Measurements from ENCODE around the gene SOX10.

The SOX10 gene

DNA sequence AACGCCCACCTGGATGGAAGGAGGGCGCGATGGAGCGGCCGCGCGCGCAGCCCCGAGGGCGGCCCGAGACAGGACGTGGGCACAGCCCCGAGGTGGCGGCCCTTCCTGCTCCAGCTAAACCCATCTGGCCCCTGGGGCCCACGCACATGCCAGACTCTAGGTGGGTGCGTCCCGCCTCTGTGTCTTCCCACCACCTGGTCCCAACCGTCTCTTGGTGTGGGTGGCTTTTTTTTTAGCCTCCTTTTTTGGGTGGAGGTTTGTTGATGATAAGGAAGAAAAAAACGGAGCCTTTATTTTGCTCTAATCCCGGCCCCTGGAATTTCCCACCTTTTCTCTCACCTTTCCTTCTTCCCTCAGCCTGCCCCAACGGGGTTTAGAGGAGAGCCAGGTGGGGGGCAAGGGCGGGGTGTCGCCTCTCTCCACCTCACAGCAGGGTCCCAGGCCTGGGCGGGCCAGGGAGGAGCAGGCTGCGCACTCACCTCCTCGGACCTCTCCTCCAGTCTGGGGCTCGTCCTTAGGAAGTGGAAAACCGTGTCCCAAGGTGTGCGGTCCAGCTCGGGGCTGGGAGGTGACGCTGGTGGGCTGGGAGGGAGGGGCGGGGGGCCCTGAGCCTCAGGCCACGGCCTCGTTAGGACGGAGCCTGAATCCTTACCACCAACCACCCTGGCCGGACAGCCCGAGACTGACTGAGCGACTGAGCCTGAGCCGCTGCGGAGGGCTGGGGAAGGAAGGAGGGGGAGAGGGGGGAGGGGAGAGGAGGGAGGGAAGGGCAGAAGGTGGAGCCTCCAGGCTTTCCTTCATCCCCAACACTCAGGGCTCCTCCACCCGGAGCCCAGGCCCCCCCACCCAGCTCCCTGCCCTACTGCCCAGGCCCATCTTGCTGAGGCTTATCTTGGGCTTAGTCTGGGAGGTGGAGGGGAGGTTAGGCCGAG, at the start of gene SOX10:
SOX10 (minus strand) TSS at position 696 of the 932 bp plus-strand sequence. CDS start 771 bp downstream, outside the sequence.
- DNase-seq (ENCODE audit: low read depth in 3 of 3) = no peak

DNA sequence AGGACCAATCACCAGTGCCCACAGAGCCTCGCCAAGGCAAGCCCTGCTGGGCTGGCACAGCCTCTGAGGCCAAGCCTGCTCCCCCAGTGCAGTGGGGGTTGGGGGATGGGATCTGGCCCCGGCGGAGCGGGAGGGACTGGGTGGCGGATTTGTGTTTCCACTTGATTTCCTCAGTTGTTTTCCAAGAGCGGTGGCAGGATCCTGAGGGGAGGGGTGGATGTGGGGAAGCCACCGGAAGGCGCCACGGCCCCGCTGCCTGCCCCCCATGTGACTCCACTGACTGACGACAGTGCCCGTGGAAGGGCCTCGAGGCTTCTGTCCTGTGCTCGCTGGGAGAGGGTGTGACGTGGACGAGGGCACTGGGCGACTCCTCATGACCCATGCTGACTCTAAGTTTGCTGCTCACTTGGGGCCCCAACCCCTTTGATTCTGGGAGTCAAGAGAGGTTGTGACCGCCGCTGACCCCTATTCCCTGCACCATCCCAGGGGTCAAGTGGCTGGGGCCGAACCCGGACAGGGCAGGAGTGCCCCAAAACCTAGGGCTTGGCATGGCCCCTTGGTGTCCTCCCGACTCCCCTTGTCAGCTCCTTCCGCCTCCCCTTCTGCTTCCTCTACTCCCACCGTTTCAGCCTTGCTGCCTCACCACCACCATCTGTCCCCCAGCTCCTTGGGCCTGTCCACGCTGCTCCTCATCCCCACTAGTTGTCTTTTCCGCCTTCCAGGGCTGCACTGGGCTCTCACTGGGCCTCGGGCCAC, 49.3 kb upstream of the SOX10 start:
- no peak for DNase-seq (ENCODE audit: low read depth in 3 of 3)

DNA sequence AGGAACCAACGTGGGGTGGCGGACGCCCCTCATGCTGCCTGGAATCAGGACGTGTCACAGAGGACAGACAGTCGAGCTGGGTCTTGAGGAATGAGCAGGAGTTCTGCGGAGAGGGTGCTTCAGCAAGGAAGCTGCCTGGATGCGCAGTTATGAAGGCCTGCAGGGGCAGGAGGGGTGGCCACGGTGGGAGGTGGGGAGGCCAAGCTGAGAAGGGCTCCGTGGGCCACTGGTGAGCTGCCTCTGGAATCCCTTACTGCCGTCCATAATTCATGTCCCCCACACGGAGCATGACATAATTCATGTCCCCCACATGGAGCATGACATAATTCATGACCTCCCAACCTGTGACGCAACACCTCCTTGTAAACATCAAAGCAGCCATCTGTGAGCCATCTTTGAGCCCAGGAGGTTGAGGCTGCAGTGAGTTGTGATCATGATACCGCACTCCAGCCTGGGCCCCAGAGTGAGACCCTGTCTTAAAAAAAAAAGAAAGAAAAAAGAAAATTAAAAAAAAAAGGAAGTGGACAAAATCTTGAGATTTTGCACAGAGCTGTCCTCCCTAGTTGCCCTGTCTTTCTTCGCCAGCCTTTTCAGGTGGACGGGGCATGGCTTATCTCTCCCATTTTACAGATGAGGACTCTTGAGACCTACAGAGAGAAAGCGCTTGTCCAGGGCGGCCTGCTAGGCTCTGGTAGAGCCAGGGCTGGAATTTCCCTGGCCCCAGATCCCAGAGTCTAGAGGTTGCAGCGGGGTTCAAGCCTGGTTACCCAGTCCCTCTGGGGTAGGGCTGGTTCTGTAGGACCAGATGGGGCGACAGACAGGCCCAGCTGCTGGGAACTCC, 48.5 kb upstream of the SOX10 start:
- DNase-seq (ENCODE audit: low read depth in 3 of 3) = no peak

DNA sequence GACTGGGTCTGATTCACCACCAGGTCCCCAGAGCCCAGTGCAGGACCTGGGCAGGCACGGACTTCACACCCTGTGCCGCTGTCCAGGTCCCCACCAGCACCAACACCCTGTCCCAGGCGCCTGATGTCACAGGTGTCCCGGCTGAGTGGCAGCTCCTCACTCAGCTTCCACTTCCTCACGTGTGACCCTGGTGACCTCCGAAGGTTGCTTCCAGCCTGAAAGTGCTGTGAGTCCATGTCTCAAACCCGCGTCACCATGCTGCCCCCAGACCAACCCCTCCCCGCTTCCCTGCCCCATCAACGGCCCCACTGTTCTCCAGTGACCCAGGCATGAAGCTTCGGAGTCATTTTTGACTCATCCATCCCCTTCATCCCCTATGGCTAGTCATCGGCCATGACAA, 47.1 kb upstream of the SOX10 start:
- no peak for DNase-seq (ENCODE audit: low read depth in 3 of 3)

DNA sequence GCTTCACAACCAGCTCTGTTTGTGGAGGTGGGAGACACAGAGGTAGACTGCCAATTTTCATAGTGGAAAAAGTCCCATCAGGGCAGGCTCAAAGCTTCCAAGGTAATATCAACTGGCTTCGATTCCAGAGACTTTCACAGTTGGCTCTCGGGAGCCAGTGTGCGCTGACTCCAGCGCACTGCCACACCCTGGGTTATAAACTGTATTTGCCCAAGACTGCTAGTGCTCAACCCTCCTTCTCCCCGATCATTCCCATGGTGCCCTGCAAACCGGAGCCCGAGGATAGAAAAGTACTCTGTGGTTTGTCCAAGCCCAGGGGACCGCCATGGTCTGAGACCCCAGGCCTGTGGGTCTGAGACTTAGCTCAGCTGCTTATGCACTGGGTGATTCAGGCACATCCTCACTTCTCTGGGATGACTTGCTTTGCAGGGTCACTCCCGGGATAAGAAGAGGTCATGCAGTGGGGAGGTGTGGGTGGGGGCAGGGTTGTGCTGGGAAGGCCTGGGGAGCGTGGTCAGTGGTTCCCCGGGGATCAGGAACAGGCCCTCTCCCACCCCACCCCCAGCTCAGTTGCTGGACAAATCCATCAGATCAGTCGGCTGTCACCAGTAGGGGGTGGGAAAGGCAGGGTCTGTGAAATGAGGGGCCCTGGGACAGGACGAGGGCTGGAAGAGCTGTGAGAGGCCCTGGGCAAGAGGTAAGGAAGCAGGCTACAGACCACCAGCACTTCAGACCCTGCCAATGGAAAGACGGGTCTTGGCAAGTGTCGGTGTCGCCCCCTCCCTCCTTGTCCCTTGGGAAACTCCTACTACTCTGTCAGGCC, 46.2 kb upstream of the SOX10 start:
- no peak for DNase-seq (ENCODE audit: low read depth in 3 of 3)

DNA sequence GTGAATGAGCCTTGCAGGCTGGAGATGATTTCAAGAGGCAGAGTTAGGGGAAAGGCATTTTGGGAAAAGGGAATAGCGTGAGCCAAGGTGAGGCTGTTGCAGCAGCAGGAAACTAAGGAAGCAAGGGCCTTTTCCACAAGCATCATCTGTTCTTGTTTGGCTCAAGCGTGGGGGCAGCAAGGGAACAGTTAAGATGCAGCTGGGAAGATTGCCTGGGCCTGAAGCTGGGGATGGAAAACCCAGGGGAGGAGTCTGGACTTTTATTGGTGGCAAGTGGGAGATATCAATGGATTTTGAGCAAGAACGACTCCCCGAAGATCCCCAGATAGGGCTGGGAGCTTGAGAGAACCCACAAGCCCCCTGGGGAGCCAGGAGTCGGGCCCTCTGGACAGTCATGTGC, 45.5 kb upstream of the SOX10 start:
- no peak for DNase-seq (ENCODE audit: low read depth in 3 of 3)

DNA sequence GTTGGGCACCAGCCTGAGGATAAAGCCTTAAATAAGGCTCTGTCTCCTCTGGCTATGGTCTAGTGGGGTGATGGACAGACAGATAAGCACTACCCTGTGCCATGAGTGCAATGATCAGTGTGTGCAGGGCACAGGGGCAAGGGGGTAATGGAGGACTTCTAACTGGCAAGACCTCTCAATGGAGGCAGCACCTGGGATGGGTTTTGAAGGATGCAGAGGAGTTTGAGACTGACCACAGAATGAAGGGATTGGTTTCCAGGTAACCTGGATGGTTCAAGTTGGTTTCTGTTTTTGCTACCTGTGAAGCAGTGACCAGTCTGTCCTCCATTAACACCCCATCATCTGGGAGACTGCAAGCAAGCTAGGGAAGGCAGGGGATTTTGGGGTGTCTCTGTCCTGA, 45.0 kb upstream of the SOX10 start:
- no peak for DNase-seq (ENCODE audit: low read depth in 3 of 3)

DNA sequence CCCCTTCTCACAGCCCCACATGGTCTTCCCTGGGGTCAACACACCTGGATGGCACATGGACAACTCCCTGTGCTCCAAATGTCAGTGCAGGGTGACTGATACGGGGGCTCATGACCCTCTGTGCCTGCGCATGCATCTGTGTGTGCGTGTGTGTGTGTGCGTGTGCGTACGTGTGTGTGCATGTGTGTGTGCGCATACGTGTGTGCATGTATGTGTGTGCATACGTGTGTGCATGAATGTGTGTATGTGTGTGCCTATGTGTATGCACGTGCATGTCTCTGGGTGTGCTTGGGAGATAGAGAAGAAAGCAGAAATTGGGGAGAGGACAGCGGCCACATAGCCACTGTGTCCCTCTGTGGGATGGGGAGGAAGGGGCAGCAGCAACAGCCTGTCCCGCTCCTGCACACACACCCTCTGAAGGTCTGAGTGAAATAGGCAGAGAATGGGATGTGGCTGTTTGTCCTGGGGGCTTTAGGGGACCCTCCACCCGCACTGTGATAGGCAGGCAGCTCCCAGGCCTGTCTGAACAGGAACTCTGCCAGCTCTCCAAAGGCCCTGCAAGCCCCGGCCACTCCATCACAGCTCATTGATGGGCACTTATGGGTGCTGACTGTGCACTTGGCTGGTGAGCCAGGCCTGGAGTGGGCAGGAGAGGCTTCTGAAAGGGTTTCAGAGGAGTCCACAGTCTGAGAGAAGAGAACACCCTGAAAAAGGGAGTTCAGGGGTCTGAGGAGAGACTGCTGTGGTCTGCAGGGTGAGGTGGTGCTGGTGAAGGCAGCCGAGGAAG, 44.2 kb upstream of the SOX10 start:
- no peak for DNase-seq (ENCODE audit: low read depth in 3 of 3)

DNA sequence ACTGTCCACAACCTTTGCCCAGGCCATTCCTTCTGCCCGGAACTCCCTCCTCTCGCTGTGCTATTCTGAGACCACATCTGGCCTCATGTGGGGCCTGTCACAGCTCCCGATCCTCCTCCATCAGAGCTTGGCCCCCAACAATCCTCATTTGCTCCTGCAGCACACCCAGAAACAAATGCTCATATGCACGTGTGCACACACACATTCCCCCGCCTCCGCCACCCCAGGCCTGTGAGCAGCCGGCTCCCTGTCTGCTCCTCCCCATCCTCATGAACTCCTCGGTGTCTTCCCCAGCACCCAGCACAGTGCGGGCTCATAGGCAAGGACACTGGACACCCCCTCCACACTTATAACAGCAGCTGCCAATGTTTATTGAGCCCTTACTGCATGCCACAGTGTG, 43.1 kb upstream of the SOX10 start:
- DNase-seq (ENCODE audit: low read depth in 3 of 3) = no peak

DNA sequence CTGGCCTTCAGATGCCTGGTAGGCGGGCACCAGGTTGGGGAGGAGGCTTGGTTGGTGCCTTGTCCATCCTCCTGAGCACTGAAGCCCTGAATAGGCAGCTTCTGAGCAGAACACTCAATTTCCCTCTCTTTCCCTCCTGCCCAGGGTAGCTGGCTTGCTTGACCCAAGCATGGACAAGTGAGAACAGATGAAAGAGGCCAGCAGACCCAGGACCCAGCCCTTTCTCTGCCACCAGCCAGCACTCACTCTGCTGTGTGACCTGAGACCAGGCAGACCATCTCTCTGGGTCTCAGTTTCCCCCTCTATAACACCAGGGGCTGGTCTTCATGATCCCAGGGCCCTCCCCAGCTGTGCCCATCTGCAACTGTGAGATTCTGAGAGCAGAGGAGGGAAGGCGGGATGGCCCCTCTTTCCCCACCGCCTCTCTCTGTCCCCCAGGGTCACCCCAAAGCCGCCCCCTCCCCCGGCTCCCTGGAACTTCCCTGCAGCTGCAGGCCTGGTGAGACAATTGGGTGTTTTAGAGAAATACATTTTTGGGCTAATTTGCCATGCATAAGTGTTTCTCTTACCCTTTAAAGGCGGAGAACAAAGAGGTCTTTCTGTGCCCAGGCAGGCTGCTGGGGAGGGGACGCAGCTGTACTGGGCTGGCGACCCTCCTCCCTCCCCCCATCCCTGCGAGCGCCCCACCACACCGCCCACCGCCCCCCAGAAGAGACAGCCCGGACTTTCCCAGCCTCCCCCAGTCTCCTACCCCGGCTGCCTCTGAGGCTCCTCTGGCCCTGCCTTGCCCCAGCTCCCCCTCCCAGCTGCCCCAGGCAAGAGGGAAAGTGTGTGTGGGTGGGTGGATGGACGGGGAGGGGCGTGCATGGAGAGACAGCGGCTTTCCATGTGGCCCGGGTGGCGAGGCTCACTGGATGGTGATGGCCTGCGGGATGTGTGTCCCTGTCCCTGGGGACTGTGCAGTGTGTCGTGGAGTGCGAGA, 42.1 kb upstream of the SOX10 start:
- no peak for DNase-seq (ENCODE audit: low read depth in 3 of 3)

DNA sequence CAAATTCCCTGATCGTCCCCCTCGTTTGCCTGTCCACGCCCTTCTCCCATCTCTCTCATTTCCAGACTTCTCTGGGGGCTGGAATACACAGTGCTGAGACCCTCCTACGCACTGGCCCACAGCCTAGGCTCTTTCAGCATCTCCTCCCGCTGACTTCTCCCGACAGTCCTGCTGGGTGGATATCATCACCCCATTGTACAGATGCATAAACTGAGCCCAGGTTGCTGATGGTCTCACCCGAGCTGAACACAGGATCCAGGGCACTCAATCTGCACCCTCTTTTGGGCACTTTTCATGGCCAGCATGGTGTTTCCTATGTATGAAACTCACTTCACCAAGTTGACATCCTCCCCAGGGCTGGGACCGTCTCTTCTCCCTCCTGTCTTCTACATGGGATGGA, 41.2 kb upstream of the SOX10 start:
- no peak for DNase-seq (ENCODE audit: low read depth in 3 of 3)

DNA sequence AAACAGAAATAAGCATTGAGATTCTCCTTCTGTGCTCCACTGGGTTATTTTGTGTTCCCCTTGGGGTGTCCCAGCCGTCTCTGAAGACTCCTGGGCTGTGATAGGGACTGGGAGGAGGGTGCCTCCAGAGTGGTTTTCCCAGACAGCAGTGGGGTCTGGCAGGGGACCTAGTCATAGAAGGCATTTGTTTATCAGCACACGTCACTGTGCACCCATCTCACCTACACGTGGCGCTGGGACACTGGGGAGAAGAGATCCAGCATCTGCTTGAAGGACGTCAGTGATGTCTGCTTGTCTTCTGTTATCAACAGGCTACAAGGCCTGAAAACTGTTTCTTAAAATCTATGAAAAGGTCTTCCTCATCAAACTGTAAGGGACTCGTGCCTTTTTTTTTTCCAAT, 38.7 kb upstream of the SOX10 start:
- no peak for DNase-seq (ENCODE audit: low read depth in 3 of 3)

DNA sequence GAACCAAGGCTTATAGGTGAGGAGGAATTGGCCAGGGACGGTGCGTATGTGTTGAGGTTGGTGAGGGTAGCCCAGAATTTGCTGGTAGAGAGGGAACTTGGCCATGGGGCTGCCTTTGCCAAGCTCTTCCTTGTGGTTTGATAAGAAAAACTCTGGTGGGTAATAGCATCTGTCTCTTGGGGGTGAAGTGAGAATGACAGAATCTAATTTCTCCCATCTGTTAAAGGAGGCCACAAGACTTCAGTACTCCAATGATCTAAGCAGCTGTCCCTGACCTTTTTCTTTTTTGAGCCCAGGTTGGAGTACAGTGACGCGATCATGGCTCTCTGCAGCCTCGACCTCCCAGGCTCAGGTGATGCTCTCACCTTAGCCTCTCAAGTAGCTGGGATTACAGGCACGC, 36.9 kb upstream of the SOX10 start:
- DNase-seq (ENCODE audit: low read depth in 3 of 3) = no peak

DNA sequence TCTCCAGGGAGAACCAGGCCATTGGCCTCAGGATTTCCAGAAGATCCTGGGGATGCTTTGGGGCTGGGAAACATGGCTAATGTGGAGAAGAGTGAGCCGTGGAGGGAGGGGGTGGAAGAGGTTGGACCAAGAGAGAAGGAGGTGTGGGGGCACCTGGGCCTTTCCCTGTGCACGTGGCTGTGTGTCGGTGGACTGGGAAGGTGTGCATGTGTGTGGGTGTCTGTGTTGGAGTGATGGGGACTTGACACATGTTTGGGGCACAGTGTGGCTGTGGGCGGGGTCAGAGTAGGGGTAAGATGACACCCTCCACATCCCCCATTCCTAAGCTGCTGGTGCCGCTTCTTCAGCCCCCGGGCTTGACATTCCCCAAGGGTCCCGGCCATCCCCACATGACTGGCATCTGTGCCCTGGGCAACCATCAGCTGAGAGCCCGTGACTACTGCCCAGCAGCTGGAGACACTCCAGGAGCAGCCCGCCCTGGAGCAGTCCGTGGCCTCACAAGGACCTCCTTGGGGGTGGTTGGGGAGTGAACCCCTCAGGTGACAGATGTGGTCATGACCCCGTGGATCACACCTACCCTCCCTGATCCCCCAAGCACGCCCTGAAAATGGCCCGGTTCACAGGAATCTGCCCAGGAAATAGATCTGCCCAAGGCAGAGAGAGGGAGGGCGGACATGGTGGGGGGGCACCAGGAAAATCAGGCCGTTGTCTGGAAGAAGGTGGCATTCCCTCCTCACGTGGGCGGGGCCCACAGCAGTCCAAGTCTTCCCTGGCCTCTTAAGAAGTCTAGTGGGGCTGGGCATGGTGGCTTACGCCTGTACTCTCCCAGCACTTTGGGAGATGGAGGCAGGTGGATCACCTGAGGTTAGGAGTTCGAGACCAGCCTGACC, 34.8 kb upstream of the SOX10 start:
- DNase-seq (ENCODE audit: low read depth in 3 of 3) = no peak

DNA sequence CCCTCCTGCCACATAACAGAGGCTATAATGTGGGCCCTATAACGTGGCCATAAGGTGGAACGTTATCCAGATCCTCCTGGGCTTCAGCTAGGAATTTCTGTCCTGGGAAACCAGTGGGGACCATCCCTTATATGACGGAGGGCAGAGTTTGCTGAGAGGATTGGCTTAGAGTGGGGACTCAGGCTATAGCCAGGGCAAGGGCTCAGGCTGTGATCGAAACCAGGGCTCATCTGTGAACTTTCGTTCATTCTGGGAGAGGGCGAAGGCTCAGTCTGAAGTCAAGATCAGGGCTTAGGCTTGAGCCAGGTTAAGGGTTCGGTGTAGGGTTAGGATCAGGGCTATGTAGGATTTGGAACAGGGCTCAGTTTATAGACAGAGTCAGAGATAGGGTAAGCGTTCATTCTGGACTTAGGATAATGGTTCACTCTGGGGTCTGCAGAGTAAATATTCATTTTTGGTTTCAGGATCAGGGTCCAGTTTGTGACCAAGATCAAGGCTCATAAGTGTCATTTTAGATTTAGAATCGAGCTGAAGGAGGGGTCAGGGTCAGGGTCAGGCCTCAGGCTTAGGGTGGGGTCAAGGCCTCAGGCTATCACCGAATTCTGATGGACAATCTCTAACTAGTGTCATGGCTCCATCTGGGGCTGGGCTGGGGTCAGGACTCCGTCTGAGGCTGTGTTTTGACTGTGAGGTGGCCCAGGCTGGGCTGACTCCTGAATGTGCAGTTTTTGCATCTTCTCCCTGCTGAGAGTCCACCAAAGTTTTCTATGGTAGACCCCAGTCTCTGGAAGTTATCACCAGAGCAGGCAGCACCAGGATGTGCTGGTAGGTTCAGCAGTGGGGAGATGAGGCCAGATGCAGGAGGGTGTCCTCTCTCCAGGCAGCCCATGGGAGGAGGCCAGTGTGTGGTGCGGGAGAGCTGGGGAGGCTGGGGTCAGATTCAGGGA, 33.9 kb upstream of the SOX10 start:
- no peak for DNase-seq (ENCODE audit: low read depth in 3 of 3)

DNA sequence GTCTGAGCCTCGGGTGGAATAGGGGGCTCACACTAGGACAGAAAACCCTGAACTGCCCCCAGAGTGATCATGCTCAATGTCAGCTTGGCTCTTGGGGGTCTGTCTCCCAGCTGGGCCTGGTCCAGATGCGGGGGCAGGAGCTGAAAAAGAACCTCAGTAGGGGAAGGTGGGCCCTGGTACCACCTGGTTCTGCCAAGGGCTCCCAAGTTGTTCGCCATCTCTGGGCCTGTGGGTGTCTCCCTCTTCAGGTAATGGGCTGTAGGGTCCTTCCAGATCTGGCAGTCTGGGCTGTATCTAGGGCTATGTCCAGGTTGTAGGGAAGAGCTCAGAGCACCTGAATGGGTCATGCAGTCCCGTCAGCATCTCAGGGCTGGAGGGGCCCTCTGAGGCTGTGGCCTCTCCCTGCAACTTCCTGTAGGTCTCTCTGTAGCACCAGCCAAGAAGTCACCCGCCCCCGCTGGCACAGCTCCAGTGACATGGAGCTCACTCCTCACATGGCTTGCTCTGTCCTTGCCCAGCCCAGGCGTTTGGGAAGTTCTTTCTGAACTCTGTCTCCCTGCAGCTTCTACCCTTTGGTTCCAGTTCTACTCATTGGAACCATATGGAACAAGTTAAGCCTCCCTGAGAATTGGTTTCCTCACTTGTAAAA, 33.0 kb upstream of the SOX10 start:
- DNase-seq (ENCODE audit: low read depth in 3 of 3) = no peak
